Glutamatergic neuron (in vitro differentiated cells): ENCODE data around the gene BOD1L1. TPM values are rescaled to one million over a fixed set of nuclear protein-coding genes. Genes with fewer than 3 reads are reported as not detected.

Source experiments
- DNase-seq: peaks from one replicate; pipeline ENCODE4 v3.0.0; 2022
- H3K27ac Mint-ChIP-seq: one replicate; pipeline ENCODE4 v1.8.0; 2020; ENCODE audit warnings: mild to moderate bottlenecking, mixed read lengths, inconsistent platforms; ENCODE audit not compliant: unreplicated experiment
- H3K27me3 Mint-ChIP-seq: one replicate; pipeline ENCODE4 v1.8.0; 2020; ENCODE audit warnings: mild to moderate bottlenecking, moderate library complexity, mixed read lengths, inconsistent platforms; ENCODE audit not compliant: unreplicated experiment
- H3K36me3 Mint-ChIP-seq: one replicate; pipeline ENCODE4 v1.8.0; 2020; ENCODE audit warnings: mild to moderate bottlenecking, mixed read lengths, inconsistent platforms; ENCODE audit not compliant: unreplicated experiment
- H3K4me1 Mint-ChIP-seq: one replicate; pipeline ENCODE4 v1.8.0; 2020; ENCODE audit warnings: mild to moderate bottlenecking, low read depth, mixed read lengths, inconsistent platforms; ENCODE audit not compliant: unreplicated experiment
- H3K4me3 Mint-ChIP-seq: one replicate; pipeline ENCODE4 v1.8.0; 2020; ENCODE audit warnings: mild to moderate bottlenecking, mixed read lengths, inconsistent platforms; ENCODE audit not compliant: unreplicated experiment
- H3K9me3 Mint-ChIP-seq: one replicate; pipeline ENCODE4 v1.8.0; 2020; ENCODE audit warnings: mild to moderate bottlenecking, moderate library complexity, mixed read lengths, inconsistent platforms; ENCODE audit not compliant: unreplicated experiment
- CTCF ChIP-seq: fragments of 200-600 bp; sonication (generic); IDR thresholded peaks from one replicate; pipeline ENCODE4 v1.5.0; 2021; ENCODE audit not compliant: partially characterized antibody, unreplicated experiment
- total RNA-seq: library from RNA; stranded (reverse); fragmentation: NEBNext Ultra II Directional; extraction: Animal tissue kit (Norgen Biotek cat#: 25700); gene quantifications from one replicate; pipeline ENCODE4 v1.2.1, GENCODE V29; 2021; ENCODE audit not compliant: unreplicated experiment

Gene BOD1L1
- total RNA-seq, 1 donor from 2014 or later, result 57.3 TPM

DNA sequence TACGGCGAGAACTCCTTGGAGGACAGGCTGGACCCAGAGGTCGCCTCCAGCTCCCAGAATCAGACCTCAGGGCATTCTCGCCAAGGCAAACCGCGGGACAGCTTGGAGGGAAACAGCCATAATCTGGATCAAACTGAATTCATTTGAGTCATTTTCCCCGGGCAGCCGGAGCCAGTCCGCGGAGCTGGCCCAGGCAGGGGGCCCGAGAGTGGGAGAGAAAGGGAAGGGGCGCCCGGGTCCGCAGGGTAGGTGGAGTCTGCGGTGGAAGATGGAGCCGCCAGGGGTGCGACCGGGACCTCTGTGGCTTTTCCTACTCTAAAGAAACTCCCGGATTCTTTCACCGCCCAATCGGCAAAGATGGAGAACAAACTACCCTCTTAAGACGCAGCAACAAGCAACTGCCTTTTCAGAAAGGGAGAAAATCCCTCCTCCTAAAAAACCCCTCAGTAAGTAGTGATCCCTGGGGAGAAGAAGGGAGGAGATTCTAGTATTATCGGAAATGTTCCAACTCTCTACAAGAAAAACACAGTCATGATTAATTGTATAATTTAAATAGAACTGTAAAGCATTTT lies 88.4 kb downstream of the BOD1L1 start:
- no peaks in the 10 kb centered on the region for H3K4me1 Mint-ChIP-seq
- no peak overlapping the region for H3K4me3 Mint-ChIP-seq
- no peaks in the 10 kb centered on the region for H3K36me3 Mint-ChIP-seq
- peaks cover 34% of the 10 kb centered on the region for H3K27me3 Mint-ChIP-seq
- DNase-seq, result no peak
- no peak for TF ChIP-seq CTCF
- peaks cover 11% of the 10 kb centered on the region for H3K9me3 Mint-ChIP-seq
- no peak overlapping the region for H3K27ac Mint-ChIP-seq

GRCh38 chr4:13538427-13538973 lies 89.0 kb downstream of the BOD1L1 start:
- Mint-ChIP-seq H3K36me3 (no peaks in the 10 kb centered on the region), H3K9me3 (peaks cover 11% of the 10 kb centered on the region), H3K4me1 (no peaks in the 10 kb centered on the region), H3K27ac (no peak overlapping the region), H3K4me3 (no peak overlapping the region), H3K27me3 (peaks cover 39% of the 10 kb centered on the region)
- DNase-seq, result no peak
- no peak for TF ChIP-seq CTCF

GRCh38 chr4:13537832-13538177 lies 89.7 kb downstream of the BOD1L1 start:
- Mint-ChIP-seq H3K4me3 (no peak overlapping the region), H3K9me3 (peaks cover 9% of the 10 kb centered on the region), H3K27me3 (peaks cover 38% of the 10 kb centered on the region), H3K4me1 (no peaks in the 10 kb centered on the region), H3K27ac (no peak overlapping the region), H3K36me3 (no peaks in the 10 kb centered on the region)
- TF ChIP-seq CTCF, result no peak
- no peak for DNase-seq

DNA sequence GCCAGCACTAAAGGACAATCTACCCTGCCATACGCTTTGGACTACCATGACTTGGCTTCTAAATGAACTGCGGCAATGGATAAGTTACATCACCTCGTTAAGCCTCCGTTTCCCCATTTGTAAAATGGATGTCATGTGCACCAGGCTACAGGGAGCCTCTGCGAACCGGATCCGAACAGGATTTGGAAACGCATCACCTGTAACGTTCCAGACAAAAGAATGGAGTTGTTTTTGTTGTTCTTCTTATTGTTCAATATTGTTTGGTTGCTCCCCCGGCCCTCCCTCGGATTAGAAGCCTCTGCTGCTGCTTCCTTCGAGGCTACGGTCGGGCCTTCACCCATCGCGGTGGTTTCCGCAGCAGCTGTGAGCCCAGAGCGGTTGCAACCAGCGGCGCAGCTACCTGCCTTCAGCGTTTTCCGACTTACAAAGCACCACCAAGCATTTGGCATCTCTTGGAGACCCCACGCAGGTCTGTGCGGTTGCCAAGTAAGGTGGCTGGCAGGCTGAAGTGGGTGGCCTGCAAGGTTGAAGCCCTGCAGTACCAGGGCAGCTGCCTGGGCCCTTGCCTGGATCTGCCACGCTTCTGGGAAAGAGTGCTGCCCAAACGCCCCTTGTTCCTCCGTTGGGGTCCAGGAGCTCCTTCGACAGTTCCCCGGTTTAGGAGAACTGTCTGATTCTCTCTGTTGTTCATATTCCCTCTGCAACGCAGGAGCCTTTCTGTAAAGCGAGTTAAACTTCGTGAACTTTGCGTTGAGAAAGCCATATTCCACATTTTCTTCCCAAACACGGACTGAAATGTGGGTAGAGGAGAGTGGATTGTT lies 90.3 kb downstream of the BOD1L1 start:
- no peak overlapping the region for H3K27ac Mint-ChIP-seq
- peaks cover 38% of the 10 kb centered on the region for H3K27me3 Mint-ChIP-seq
- H3K4me3 Mint-ChIP-seq, result no peak overlapping the region
- no peaks in the 10 kb centered on the region for H3K4me1 Mint-ChIP-seq
- H3K36me3 Mint-ChIP-seq, result no peaks in the 10 kb centered on the region
- peaks cover 8% of the 10 kb centered on the region for H3K9me3 Mint-ChIP-seq
- no peak for TF ChIP-seq CTCF
- no peak for DNase-seq

DNA sequence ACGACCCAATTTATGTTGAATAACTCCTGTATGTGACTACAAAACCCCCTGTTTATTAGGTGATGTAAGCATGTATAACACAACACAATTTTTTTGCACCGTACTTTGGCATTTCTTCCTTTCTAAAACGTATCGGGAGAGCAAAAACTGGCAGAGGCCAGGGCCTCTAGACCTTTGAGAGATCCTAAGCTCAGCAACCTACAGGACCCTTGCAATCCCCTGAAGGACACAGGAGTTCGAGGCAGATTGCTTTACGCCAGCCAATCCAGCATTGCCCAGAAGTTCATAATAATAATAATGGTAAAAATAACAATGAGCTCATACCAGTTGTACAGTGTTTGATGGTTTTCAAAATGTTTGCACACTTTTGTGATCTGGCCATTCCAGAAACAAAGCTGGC lies 90.9 kb downstream of the BOD1L1 start:
- no peak overlapping the region for H3K27ac Mint-ChIP-seq
- no peak for TF ChIP-seq CTCF
- H3K9me3 Mint-ChIP-seq, result peaks cover 8% of the 10 kb centered on the region
- no peaks in the 10 kb centered on the region for H3K36me3 Mint-ChIP-seq
- no peak overlapping the region for H3K4me3 Mint-ChIP-seq
- H3K27me3 Mint-ChIP-seq, result peaks cover 38% of the 10 kb centered on the region
- no peak for DNase-seq
- H3K4me1 Mint-ChIP-seq, result no peaks in the 10 kb centered on the region
